HG03342 (cell line): ENCODE measurements around the gene LYSMD1.

Experiments
- ATAC-seq: cut with Tn5 transposase; IDR thresholded peaks from one replicate; pipeline ENCODE4 v1.9.1; 2021; ENCODE audit warnings: mild to moderate bottlenecking, moderate library complexity; ENCODE audit not compliant: unreplicated experiment

The LYSMD1 gene

DNA sequence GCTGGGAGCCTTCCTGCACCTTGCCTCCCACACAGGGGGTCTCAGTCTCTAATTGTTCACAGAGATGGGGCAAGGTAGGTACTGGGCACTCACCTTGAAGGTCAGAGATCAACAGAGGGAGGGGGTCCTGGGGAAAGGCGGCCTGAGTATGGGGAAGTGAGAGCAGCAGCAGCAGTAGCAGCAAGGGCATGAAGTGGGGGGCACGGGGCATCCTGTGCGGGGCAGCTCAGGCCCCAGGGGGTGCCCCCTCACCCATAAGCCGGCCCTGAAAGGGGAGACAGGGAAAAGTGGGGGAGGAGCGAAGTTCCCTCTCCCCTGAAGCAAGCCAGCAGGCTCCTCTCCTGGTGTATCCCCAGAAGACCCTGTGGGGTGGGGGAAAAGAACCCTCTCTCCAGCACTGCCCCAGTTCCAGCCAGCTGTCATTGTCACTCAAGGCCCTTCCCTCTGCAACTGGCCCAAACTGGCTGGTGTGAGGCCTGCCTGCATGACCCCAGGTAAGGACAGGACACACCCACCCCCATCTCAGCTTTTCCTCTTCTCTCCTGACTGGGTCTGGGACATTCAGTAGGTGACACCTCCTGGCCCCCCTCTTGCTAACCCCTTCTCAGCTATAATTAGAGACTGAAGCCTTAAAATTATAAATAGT is 23.2 kb downstream of the LYSMD1 start:
- ATAC-seq = no peak

- no peak for ATAC-seq
Observed at GRCh38 chr1:151137789-151138188, 27.9 kb downstream of the LYSMD1 start.

GRCh38 chr1:151135433-151136385 is 30.0 kb downstream of the LYSMD1 start:
- no peak for ATAC-seq

- ATAC-seq = no peak
Observed at GRCh38 chr1:151134991-151135390, 30.7 kb downstream of the LYSMD1 start.

DNA sequence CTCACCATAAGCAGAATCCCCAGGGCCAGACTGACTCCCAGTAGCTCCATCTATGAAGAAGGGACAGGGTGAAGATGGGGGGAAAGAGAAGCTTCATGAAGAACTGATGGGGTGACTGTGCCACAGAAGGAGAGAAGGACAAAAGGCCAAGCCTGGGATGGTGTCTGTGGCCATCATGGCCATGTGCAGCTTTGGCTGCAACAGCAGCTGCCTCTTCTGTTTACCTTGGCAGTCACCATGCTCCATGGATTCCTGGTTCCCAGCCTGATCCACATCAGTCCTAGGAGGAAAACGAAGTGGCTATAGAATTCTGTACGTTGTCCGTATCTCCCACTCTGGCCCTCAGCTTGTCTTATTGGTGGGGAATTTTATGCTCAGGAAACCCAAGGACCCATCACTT is 31.3 kb downstream of the LYSMD1 start:
- ATAC-seq = no peak

GRCh38 chr1:151133018-151133806 is 32.5 kb downstream of the LYSMD1 start:
- ATAC-seq = no peak

DNA sequence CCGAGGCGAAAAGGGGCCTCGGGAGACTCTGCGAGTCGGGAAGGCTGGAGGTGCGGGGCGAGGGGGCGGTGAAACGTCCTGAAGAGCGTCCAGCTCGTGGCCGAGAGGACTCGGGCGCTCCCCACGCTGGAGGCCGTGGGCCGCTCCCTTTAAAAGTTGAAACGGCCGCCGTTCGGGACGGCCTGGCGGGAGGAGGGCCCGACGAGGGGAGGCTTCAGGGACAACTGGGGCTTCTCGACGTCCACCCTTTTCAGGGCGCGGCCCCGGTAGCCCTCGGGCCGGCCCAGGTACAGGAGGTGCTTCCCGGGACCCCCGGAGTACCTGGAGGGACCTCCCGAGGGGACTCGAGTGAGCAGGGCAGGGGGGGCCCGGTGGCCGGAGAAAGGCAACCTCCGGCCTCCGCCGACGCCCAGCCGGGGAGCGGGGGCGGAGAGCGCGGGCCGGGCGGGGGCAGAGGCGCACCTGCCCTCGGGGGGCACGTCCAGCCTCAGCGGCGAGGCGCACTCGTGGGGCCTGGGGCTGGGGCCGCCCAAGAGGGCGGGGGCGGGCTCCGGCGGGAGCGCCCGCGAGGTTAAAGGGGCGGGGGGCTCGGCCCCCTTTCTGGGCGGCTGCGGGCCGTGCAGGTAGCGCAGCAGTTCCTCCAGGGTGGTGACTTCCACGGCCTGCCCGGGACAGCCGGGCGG is 33.2 kb downstream of the LYSMD1 start:
- no peak for ATAC-seq

- ATAC-seq = no peak
Observed at GRCh38 chr1:151131701-151132334, 33.9 kb downstream of the LYSMD1 start.

DNA sequence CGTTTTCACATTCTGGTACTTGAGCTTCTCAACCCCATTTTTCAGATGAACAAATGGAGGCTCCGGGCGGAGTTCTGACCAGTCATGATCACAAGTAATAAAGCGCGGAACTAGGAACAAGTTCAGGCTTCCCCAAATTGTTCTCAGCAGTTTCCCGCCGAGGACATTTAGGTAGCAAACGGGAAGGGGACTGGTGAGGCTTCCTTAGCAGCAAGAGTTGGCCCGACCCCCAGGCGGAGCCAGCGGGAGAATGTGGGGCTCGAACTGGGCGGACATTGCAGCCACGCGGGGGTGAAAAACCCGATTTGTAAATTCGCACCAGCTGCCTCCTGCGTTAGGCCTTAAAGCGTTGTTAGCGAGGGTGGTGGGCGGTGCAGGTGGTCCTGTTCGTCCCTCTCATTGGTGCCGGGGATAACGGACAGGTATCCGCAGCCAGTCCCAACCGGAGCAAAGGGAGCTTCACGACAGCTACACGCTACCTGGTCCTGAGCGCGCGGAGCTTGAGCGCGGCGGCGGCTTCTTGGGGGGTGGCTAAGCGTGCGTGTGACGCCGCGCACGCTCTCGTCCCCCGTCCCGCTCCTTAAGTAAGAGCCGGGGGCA is 34.6 kb downstream of the LYSMD1 start:
- peak; percentile 88 for ATAC-seq

- no peak for ATAC-seq
Observed at GRCh38 chr1:151128800-151129199, 36.9 kb downstream of the LYSMD1 start.

DNA sequence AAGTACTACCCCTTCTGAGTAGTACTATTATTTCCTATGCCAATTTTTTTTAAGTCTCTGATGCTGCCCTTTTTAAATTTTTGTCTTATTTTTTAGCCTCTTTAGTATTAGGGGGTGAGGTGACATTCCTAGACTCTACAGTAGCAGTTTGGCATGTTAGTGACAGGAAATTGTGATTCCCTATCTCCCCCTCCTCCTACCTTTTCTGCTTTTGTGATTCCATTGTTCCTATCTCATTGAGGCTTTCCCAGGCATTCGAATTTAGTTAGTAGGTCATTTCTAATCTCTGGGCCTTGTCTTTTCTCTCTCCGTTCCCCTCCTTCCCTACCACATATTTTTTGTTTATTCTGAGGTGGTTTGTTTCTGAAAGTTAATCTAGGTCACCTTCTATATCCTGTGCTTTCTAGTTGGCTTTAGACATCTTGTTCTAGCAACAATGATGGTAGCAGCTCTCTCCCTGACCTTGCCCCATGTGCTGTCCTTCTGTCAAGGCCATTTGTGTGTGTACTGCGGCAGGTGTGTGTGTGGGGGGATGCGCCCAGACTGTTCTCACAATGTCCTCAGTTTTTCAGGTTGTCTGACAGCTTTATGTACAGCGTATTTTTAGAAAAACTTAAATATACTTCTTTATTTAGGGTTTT is 40.8 kb downstream of the LYSMD1 start:
- no peak for ATAC-seq

DNA sequence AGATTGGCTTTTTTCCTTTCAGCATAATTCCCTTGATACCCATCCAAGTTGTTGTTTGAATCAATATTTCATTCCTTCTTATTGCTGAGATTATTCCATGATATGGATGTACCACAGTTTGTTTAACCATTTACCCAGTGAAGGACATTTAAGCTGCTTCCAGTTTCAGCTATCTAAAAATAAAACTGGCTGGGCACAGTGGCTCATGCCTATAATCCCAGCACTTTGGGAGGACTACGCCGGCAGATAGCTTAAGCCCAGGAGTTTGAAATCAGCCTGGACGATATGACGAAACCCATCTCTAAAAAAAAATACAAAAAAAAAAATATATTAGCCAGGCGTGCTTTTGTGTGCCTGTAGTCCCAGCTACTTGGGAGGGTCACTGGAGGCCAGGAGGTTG is 51.8 kb downstream of the LYSMD1 start:
- ATAC-seq = no peak
